ENCODE data around the gene SLC2A13.

DNA sequence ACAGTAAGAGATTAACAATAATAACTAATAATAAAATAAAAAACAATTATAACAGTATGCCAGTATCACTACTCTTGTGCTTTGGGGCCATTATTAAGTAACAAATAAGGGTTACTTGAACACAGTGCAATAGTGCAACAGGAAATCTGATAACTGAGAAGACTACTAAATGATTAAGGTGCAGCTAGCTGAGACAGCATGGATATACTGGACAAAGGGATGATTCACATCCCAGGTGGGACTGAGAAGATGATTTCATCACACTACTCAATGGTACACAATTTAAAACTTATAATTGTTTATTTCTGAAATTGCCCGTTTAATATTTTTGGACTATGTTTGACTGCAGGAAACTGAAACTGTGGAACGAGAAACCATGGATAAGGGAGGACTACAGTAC, 317.6 kb downstream of the SLC2A13 start:
- no peak for TF ChIP-seq CTCF (IDR thresholded peaks at IDR 0.05; ENCODE audit: extremely low read depth in 1 of 2, insufficient read depth in 1 of 2, low read depth in 1 of 2, low read length in 2 of 2)
- no peak for TF ChIP-seq POLR2A (IDR thresholded peaks at IDR 0.05; ENCODE audit: low read depth, low read length)
